Measurements from ENCODE around the gene ADAM12. TPM values are rescaled to one million over a fixed set of nuclear protein-coding genes. Genes with fewer than 3 reads are reported as not detected.

ADAM12 gene
- total RNA-seq, 1 donor from 2014 or later = 82.4 TPM

DNA sequence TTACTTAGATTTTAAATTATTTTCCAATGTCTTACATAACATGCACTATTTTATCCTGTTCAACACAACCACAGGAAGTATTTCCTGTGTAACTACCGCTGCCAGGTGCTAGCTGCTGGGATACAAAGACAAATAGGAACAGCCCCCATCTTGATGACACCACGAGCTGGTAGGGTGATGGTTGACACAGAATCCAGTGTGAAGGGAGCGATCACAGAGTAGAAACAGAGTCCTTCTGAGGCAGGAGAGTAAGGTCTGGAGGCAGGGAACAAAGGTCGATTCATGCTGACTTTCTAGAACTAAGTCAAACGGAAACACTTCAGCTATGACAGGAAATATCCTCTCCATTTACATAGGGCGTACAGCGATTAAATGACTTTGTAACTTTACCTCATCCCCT is 232.3 kb downstream of the ADAM12 start:
- DNase-seq (ENCODE audit: low read depth, low spot score) = no peak
- peaks cover 24% of the 10 kb centered on the region for H3K36me3 Mint-ChIP-seq (ENCODE audit: low read depth)
- peak overlapping the region; percentile 38 for H3K4me3 Mint-ChIP-seq
- H3K27ac Mint-ChIP-seq (ENCODE audit: unreplicated experiment) = peak overlapping the region; percentile 70
- no peaks in the 10 kb centered on the region for H3K27me3 Mint-ChIP-seq (ENCODE audit: low read depth)
- H3K9me3 Mint-ChIP-seq = no peaks in the 10 kb centered on the region
- TF ChIP-seq, protein P1, sequence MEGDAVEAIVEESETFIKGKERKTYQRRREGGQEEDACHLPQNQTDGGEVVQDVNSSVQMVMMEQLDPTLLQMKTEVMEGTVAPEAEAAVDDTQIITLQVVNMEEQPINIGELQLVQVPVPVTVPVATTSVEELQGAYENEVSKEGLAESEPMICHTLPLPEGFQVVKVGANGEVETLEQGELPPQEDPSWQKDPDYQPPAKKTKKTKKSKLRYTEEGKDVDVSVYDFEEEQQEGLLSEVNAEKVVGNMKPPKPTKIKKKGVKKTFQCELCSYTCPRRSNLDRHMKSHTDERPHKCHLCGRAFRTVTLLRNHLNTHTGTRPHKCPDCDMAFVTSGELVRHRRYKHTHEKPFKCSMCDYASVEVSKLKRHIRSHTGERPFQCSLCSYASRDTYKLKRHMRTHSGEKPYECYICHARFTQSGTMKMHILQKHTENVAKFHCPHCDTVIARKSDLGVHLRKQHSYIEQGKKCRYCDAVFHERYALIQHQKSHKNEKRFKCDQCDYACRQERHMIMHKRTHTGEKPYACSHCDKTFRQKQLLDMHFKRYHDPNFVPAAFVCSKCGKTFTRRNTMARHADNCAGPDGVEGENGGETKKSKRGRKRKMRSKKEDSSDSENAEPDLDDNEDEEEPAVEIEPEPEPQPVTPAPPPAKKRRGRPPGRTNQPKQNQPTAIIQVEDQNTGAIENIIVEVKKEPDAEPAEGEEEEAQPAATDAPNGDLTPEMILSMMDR (conservative IDR thresholded peaks at IDR 0.05) = no peak
- H3K4me1 Mint-ChIP-seq = peaks cover 63% of the 10 kb centered on the region

DNA sequence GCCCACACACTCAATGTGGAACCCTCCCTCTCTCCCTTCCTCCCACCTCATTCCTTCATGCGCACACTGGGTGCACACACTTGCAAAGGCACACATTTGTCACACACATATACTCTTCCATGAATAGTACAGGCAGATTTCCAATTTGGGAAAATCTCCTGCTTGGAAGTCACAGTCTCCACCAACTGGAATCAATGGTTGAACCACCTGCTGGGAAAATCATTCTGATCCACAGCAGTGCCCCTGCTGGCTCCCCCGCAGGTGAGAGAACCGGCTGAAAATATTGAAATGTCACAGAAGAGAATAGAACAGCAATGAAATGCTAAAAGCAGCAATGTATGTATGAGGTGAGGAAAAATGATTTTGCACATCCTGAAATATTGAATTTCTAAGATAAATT is 232.7 kb downstream of the ADAM12 start:
- H3K27me3 Mint-ChIP-seq (ENCODE audit: low read depth) = no peaks in the 10 kb centered on the region
- no peak for DNase-seq (ENCODE audit: low read depth, low spot score)
- H3K4me3 Mint-ChIP-seq = no peak overlapping the region
- peaks cover 2% of the 10 kb centered on the region for H3K9me3 Mint-ChIP-seq
- H3K4me1 Mint-ChIP-seq = peaks cover 58% of the 10 kb centered on the region
- peak overlapping the region; percentile 93 for H3K27ac Mint-ChIP-seq (ENCODE audit: unreplicated experiment)
- TF ChIP-seq, protein P1 (conservative IDR thresholded peaks at IDR 0.05) = no peak
- peaks cover 26% of the 10 kb centered on the region for H3K36me3 Mint-ChIP-seq (ENCODE audit: low read depth)

DNA sequence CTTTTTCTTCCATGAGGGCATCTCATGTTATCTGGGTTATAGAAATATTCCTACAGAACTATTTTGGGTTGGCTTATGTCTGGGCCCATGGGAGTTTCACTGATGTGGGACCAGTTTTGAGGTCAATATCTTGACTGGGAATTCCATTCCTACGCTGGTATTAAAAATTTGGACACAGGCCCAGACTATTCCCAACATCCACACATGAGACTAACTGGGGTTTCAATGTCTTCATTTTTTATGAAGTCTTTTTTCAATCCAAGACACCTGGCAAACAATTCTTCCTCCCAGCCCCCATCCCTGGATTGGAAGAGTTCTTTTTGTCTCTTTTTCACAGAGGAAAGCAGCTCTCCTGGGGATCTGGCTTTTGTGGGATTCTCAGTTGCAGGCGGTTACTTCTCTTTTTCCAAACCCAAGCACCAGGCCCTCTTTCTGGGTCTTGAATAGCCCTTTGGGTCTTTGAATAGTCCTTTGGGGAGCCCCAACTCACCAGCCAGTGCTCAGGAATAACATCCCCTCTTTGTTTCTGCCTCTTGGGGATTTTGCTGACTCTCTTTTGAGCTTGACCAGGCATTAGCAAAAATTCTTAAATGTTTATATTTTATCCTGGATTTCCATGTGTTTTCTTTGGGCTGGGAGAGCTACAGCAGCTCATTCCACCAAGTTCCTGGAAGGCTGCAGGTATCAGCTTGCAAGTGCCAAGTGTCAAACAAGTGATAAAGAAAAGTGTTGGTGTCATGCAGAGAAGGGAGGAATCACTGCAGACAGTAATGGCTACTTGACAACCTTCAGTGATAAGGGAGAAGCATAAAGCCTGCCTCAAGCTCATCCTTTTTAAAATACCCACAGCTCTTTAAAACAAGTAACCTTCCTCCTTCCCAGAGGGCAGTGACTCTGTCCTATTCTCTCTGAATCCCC is 234.3 kb downstream of the ADAM12 start:
- Mint-ChIP-seq H3K27ac (ENCODE audit: unreplicated experiment) (peak overlapping the region; percentile 63), H3K4me1 (peaks cover 52% of the 10 kb centered on the region), H3K9me3 (peaks cover 6% of the 10 kb centered on the region), H3K4me3 (no peak overlapping the region), H3K36me3 (ENCODE audit: low read depth) (peaks cover 35% of the 10 kb centered on the region), H3K27me3 (ENCODE audit: low read depth) (no peaks in the 10 kb centered on the region)
- TF ChIP-seq, protein P1 (conservative IDR thresholded peaks at IDR 0.05) = no peak
- DNase-seq (ENCODE audit: low read depth, low spot score) = no peak

DNA sequence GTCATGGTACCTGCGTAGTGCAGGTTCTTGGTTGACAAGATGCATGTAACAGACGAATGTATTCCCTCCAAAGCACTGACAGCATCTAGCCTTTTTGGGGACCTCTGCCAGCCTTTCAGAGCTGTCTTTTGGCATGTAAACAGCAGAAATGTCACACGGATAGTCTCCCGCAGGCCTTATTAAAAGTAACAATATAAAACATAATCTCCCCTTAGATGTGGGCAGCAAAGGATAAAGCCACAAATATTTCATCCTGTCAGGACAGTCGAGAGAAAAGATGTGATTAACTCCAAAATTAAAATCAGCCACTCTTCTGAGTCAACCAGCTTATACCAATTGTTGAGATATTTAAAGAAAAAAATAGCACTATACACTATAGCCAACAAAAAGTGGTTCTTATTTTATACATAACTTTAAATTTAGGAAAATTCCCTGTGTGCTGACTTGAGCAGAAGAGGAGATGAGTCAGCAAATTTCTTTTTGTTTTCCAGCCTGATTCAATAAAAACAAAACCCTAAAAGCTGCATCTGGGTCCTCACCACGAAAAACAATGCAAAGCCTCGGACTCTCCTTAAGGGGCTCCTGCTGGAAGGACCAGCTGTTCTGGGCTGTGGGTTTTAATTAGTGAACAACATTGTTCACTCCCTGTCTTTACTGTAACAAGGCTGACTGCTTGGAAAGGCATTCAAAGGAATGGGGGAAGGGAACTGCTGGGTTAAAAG is 240.2 kb downstream of the ADAM12 start:
- H3K4me1 Mint-ChIP-seq = peaks cover 4% of the 10 kb centered on the region
- DNase-seq (ENCODE audit: low read depth, low spot score) = no peak
- H3K36me3 Mint-ChIP-seq (ENCODE audit: low read depth) = peaks cover 25% of the 10 kb centered on the region
- no peaks in the 10 kb centered on the region for H3K27me3 Mint-ChIP-seq (ENCODE audit: low read depth)
- TF ChIP-seq, protein P1 (conservative IDR thresholded peaks at IDR 0.05) = no peak
- H3K27ac Mint-ChIP-seq (ENCODE audit: unreplicated experiment) = peak overlapping the region; percentile 91
- H3K9me3 Mint-ChIP-seq = peaks cover 13% of the 10 kb centered on the region
- H3K4me3 Mint-ChIP-seq = no peak overlapping the region

DNA sequence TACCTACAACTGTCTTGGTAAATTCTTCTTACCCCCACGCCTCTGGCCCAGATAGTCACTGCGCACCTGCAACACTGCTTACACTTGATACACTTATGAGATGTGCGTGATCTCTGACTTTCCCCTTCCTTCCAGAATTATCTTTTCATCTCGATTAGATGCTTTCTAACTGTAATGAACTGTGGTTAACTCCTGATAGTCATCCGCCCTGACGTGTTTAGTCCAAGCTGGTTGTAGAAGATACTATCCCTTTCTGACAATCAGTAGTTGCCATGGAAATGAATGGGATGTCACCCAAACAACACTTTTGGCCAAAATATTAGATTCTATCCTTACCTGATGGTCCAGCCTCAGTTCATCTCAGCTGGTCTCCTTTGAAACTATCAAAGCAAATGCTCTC is 241.5 kb downstream of the ADAM12 start:
- Mint-ChIP-seq H3K36me3 (ENCODE audit: low read depth) (peaks cover 26% of the 10 kb centered on the region), H3K4me3 (no peak overlapping the region), H3K27me3 (ENCODE audit: low read depth) (no peaks in the 10 kb centered on the region), H3K27ac (ENCODE audit: unreplicated experiment) (no peak overlapping the region), H3K4me1 (peaks cover 7% of the 10 kb centered on the region), H3K9me3 (peaks cover 19% of the 10 kb centered on the region)
- DNase-seq (ENCODE audit: low read depth, low spot score) = no peak
- TF ChIP-seq, protein P1 (conservative IDR thresholded peaks at IDR 0.05) = no peak

Data from neural crest cell (in vitro differentiated cells).